HCT116 (cell line): ENCODE data around the gene C5orf22. TPM values are rescaled to one million over a fixed set of nuclear protein-coding genes. Genes with fewer than 3 reads are reported as not detected.

ENCODE experiments used
- ATAC-seq: fragments of 200-7000 bp; cut with Tn5 transposase; 2 replicates; pipeline ENCODE4 v1.9.1; 2020; ENCODE audit warnings: mild to moderate bottlenecking, moderate library complexity
- BruUV-seq: library from RNA; stranded (reverse); fragments of 400-500 nt; replicated peaks from 2 replicates; lab custom pipeline; 2021; lab: Mats Ljungman, UMichigan
- CTCF ChIA-PET: fragments of 300-600 bp; sonication (Branson Sonifier 250); formaldehyde crosslinking; loops from one replicate; lab custom pipeline; 2021; ENCODE audit warnings: antibody characterized with exemption; lab: Charles Lee
- POLR2A ChIA-PET: fragments of 300-600, 350-600 bp; sonication (Branson Sonifier 250); formaldehyde crosslinking; loops from one replicate; lab custom pipeline; 2021; ENCODE audit warnings: antibody characterized with exemption; lab: Charles Lee
- RAD21 ChIA-PET, 2 experiments: fragments of 300-600 bp; sonication (Branson Sonifier 250); formaldehyde crosslinking; loops; one replicate each; lab custom pipeline; 2023; ENCODE audit warnings: low total read pairs in 2 of 2; ENCODE audit not compliant: uncharacterized antibody in 2 of 2, unreplicated experiment in 2 of 2, low non-redundant PET in 1 of 2; lab: Charles Lee
- DNase-seq: peaks from one replicate; pipeline ENCODE4 v3.0.0-alpha.2; 2010; ENCODE audit warnings: low read depth, low spot score
- H2AFZ ChIP-seq: fragments of 200-600 bp; shearing (Covaris generic), sonication (generic); 2 replicates; pipeline ENCODE4 v1.6.1; 2017; ENCODE audit warnings: low read depth, mixed run types, mixed read lengths, antibody characterized with exemption, low read length; ENCODE audit not compliant: poor library complexity, severe bottlenecking
- H3K27ac ChIP-seq: 2 replicates; pipeline ENCODE4 v1.5.1; 2012; ENCODE audit warnings: low read depth, low read length
- H3K27me3 ChIP-seq: fragments of 200-600 bp; sonication (generic); 2 replicates; pipeline ENCODE4 v1.6.1; 2016; ENCODE audit warnings: mixed run types, low read length, mixed read lengths; ENCODE audit not compliant: insufficient read depth
- H3K36me3 ChIP-seq, 2 experiments: fragments of 200-500 bp in 1 of 2; fragments of 200-600 bp in 1 of 2; sonication (Bioruptor generic) in 1 of 2; sonication (generic) in 1 of 2; 2 replicates each; pipeline versions ENCODE4 v1.5.1 to v1.6.1; 2014 to 2016; ENCODE audit warnings: low read length in 2 of 2, inconsistent platforms in 1 of 2, mixed read lengths in 1 of 2, mixed run types in 1 of 2; ENCODE audit not compliant: insufficient read depth in 2 of 2, control insufficient read depth in 1 of 2
- H3K4me1 ChIP-seq, 2 experiments: fragments of 200-600 bp in 1 of 2; sonication (generic) in 1 of 2; 2 replicates each; pipeline versions ENCODE4 v1.5.1 to v1.6.1; 2012 to 2017; ENCODE audit warnings: low read length in 2 of 2, inconsistent platforms in 1 of 2, mild to moderate bottlenecking in 1 of 2, mixed read lengths in 1 of 2, mixed run types in 1 of 2, moderate library complexity in 1 of 2; ENCODE audit not compliant: insufficient read depth in 2 of 2, control insufficient read depth in 1 of 2
- H3K4me2 ChIP-seq: fragments of 200-600 bp; sonication (generic); 2 replicates; pipeline ENCODE4 v1.6.1; 2017; ENCODE audit warnings: mixed run types, low read length, mixed read lengths
- H3K4me3 ChIP-seq, 2 experiments: fragments of 200-600 bp in 1 of 2; sonication (generic) in 1 of 2; replicated peaks in 1 of 2; 2 replicates each; pipeline ENCODE4 v1.5.1; 2011 to 2016; ENCODE audit warnings: low read length in 2 of 2, control low read depth in 1 of 2, low read depth in 1 of 2, mild to moderate bottlenecking in 1 of 2, mixed read lengths in 1 of 2, mixed run types in 1 of 2
- H3K79me2 ChIP-seq: fragments of 200-600 bp; sonication (generic); 2 replicates; pipeline ENCODE4 v1.6.1; 2017; ENCODE audit warnings: mild to moderate bottlenecking, mixed run types, low read length, moderate library complexity, mixed read lengths; ENCODE audit not compliant: insufficient read depth
- H3K9ac ChIP-seq: fragments of 200-600 bp; sonication (generic); 2 replicates; pipeline ENCODE4 v1.6.1; 2016; ENCODE audit warnings: low read length, mixed read lengths
- H3K9me2 ChIP-seq: fragments of 200-600 bp; sonication (generic), shearing (Covaris generic); 2 replicates; pipeline ENCODE4 v1.6.1; 2017; ENCODE audit warnings: mixed run types, mild to moderate bottlenecking, moderate library complexity; ENCODE audit not compliant: insufficient read depth
- H3K9me3 ChIP-seq, 2 experiments: fragments of 200-500 bp in 1 of 2; fragments of 200-600 bp in 1 of 2; sonication (Bioruptor generic) in 1 of 2; sonication (generic) in 1 of 2; 2 replicates each; pipeline ENCODE4 v1.6.1; 2014 to 2017; ENCODE audit warnings: low read length in 2 of 2, mixed read lengths in 2 of 2, inconsistent platforms in 1 of 2, low read depth in 1 of 2, mild to moderate bottlenecking in 1 of 2, mixed run types in 1 of 2, moderate library complexity in 1 of 2; ENCODE audit not compliant: control insufficient read depth in 1 of 2, insufficient read depth in 1 of 2
- H4K20me1 ChIP-seq: fragments of 200-600 bp; sonication (generic), shearing (Covaris generic); 2 replicates; pipeline ENCODE4 v1.6.1; 2017; ENCODE audit warnings: mixed run types, mild to moderate bottlenecking, moderate library complexity; ENCODE audit not compliant: insufficient read depth
- CEBPB ChIP-seq: IDR thresholded peaks from 2 replicates; pipeline ENCODE4 v1.6.1; 2012; ENCODE audit warnings: low read depth
- EGR1 ChIP-seq: IDR thresholded peaks from 2 replicates; pipeline ENCODE4 v1.6.1; 2012; ENCODE audit warnings: low read depth
- EZH2phosphoT487 ChIP-seq: fragments of 200-600 bp; IDR thresholded peaks from 2 replicates; pipeline ENCODE4 v1.6.1; 2018; ENCODE audit warnings: antibody characterized with exemption, borderline replicate concordance
- FOSL1 ChIP-seq: IDR thresholded peaks from 2 replicates; pipeline ENCODE4 v1.6.1; 2012; ENCODE audit warnings: low read depth
- JUND ChIP-seq: IDR thresholded peaks from 2 replicates; pipeline ENCODE4 v1.6.1; 2012
- YY1 ChIP-seq: IDR thresholded peaks from 2 replicates; pipeline ENCODE4 v1.6.1; 2011; ENCODE audit warnings: low read length, low read depth, moderate library complexity, mild to moderate bottlenecking; ENCODE audit not compliant: insufficient replicate concordance; ENCODE audit errors: extremely low read depth
- ZFX ChIP-seq: fragments of 450-650 bp; IDR thresholded peaks from 2 replicates; pipeline ENCODE4 v1.6.1; 2017
- intact Hi-C: fragments of 100-400 bp; cut with micrococcal nuclease; formaldehyde crosslinking; loops from 2 replicates; pipeline ENCODE4 v1.10.0; 2022
- total RNA-seq: library from RNA; stranded (reverse); gene quantifications from one replicate; pipeline ENCODE4 v1.2.1, GENCODE V29; 2021; ENCODE audit not compliant: unreplicated experiment
- TF ChIP-seq, protein P1 (sequence below): IDR thresholded peaks from 2 replicates; pipeline ENCODE4 v1.6.1; 2012; ENCODE audit warnings: low read depth

C5orf22 gene
- total RNA-seq, 1 experiment from 2014 or later: 22.9 TPM

DNA sequence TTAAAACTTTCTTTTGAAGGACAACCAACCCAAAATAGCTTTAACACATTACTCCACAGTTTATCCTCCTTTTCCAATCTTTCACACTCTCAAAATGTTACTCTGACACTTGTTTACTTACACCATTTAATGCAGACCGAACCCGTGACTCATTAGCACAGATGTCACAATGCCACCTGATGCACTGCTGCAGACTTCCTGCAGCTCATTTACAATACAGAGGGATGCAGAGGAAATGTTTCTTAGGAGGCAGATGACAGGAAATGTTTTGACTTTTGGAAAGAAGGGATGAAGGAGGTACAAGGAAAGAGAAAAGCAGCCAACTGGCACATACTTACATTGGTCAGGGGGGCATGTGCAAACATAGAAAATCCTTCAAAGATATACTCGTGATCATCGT lies 39.2 kb upstream of the C5orf22 start:
- ATAC-seq (no peak), DNase-seq (no peak)
- ChIA-PET RAD21 (no interaction called here), CTCF (no interaction called here), POLR2A (no interaction called here)
- intact Hi-C loops: no loop called here
- no peak overlapping the region for H3K4me3 ChIP-seq
- H3K4me2 ChIP-seq: no peak overlapping the region
- H3K9me2 ChIP-seq: no peaks in the 10 kb centered on the region
- no peaks in the 10 kb centered on the region for H3K9me3 ChIP-seq
- H3K27ac ChIP-seq: no peak overlapping the region
- no peak overlapping the region for H2AFZ ChIP-seq
- peaks cover 25 to 42% of the 10 kb centered on the region in 2 experiments for H3K36me3 ChIP-seq
- TF ChIP-seq EGR1 (no peak), CEBPB (no peak), FOSL1 (no peak), JUND (no peak), ZFX (no peak), YY1 (no peak), EZH2phosphoT487 (no peak)
- TF ChIP-seq, protein P1, sequence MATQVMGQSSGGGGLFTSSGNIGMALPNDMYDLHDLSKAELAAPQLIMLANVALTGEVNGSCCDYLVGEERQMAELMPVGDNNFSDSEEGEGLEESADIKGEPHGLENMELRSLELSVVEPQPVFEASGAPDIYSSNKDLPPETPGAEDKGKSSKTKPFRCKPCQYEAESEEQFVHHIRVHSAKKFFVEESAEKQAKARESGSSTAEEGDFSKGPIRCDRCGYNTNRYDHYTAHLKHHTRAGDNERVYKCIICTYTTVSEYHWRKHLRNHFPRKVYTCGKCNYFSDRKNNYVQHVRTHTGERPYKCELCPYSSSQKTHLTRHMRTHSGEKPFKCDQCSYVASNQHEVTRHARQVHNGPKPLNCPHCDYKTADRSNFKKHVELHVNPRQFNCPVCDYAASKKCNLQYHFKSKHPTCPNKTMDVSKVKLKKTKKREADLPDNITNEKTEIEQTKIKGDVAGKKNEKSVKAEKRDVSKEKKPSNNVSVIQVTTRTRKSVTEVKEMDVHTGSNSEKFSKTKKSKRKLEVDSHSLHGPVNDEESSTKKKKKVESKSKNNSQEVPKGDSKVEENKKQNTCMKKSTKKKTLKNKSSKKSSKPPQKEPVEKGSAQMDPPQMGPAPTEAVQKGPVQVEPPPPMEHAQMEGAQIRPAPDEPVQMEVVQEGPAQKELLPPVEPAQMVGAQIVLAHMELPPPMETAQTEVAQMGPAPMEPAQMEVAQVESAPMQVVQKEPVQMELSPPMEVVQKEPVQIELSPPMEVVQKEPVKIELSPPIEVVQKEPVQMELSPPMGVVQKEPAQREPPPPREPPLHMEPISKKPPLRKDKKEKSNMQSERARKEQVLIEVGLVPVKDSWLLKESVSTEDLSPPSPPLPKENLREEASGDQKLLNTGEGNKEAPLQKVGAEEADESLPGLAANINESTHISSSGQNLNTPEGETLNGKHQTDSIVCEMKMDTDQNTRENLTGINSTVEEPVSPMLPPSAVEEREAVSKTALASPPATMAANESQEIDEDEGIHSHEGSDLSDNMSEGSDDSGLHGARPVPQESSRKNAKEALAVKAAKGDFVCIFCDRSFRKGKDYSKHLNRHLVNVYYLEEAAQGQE: no peak
- no peaks in the 10 kb centered on the region for H3K4me1 ChIP-seq
- no peaks in the 10 kb centered on the region for H4K20me1 ChIP-seq
- no peaks in the 10 kb centered on the region for H3K27me3 ChIP-seq
- no TSS peak for BruUV-seq
- H3K79me2 ChIP-seq: no peaks in the 10 kb centered on the region
- no peak overlapping the region for H3K9ac ChIP-seq
